Erythroblast (primary cell): ENCODE results near the gene CCDC85A.

Experiments
- GATA1 ChIP-seq: IDR thresholded peaks from 2 replicates; pipeline ENCODE4 v1.6.1; 2011; ENCODE audit warnings: low read depth, mild to moderate bottlenecking, control low read depth, low read length, moderate library complexity
- POLR2A ChIP-seq: IDR thresholded peaks from 2 replicates; pipeline ENCODE4 v1.6.1; 2011; ENCODE audit warnings: mild to moderate bottlenecking, low read length

DNA sequence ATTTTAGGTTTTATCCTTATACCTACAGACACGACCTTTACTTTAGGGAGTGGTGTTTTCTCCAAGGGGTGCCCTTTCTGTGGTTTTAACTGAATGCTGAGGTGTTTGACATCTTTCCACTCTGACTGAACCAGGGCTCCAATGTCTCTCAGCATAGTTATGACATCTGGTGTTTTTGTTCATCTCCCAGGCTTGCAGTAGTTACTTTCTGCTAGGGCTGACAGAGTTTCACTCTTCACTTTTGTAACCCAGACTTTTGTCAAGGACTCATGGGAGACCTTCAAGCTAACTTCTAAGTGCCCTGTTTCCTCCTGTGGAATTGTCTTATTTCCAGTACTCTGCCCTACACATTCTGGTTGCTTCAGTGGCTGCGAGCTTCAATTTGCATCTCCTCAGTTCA is 103.1 kb downstream of the CCDC85A start:
- TF ChIP-seq POLR2A (no peak), GATA1 (no peak)
